Mucosa of descending colon (tissue), 3 donors: Measurements from ENCODE around the gene SLC15A3. TPM values are rescaled to one million over a fixed set of nuclear protein-coding genes. Genes with fewer than 3 reads are reported as not detected.

Experiments
- ATAC-seq: fragments of 200-7000 bp; cut with Tn5 transposase; one replicate; pipeline ENCODE4 v1.9.1; 2020; ENCODE audit warnings: mild to moderate bottlenecking, moderate library complexity
- DNase-seq, 3 donors: peaks; one replicate each; pipeline ENCODE4 v3.0.0-alpha.2; 2020
- H3K36me3 ChIP-seq: fragments of 200-600 bp; one replicate; pipeline ENCODE4 v1.8.0; 2021; ENCODE audit warnings: low read depth, mild to moderate bottlenecking
- H3K4me1 ChIP-seq: fragments of 200-600 bp; one replicate; pipeline ENCODE4 v1.8.0; 2021; ENCODE audit warnings: low read depth, mild to moderate bottlenecking
- H3K4me3 ChIP-seq: fragments of 200-600 bp; one replicate; pipeline ENCODE4 v1.8.0; 2021; ENCODE audit warnings: mild to moderate bottlenecking
- H3K9me3 ChIP-seq: fragments of 200-600 bp; one replicate; pipeline ENCODE4 v1.8.0; 2021; ENCODE audit warnings: mild to moderate bottlenecking
- CTCF ChIP-seq: fragments of 200-600 bp; IDR thresholded peaks from one replicate; pipeline ENCODE4 v1.8.0; 2022; ENCODE audit warnings: antibody characterized with exemption, mild to moderate bottlenecking
- intact Hi-C, 2 donors: fragments of 100-400 bp; cut with DNase I in 1 of 2; cut with micrococcal nuclease in 1 of 2; formaldehyde crosslinking; loops; one replicate each; pipeline versions ENCODE4 v1.11.0 to v1.11.1; 2022; cut with DNase I, micrococcal nuclease
- total RNA-seq, 3 donors: library from RNA; stranded (reverse); fragmentation: NEBNext Ultra II Directional in 2 of 3; extraction: Animal tissue kit (Norgen Biotek cat#: 25700) in 2 of 3; gene quantifications; one replicate each; pipeline versions ENCODE4 v1.2.1 to v1.2.4, GENCODE V29; 2021 to 2023
- donor health status: DM: no; HTN: no; CAD: no; lungs with moderate emphysema.
- donor health status: DM: no; HTN: no; CAD: no.
- donor health status: DM: no; HTN: yes; CAD: no.

The SLC15A3 gene
- total RNA-seq, 3 donors from 2014 or later, result 6.2 to 36.8 (median 18.4) TPM

- Histone ChIP-seq H3K36me3 (no peaks in the 10 kb centered on the region), H3K9me3 (no peaks in the 10 kb centered on the region), H3K4me3 (no peak overlapping the region), H3K4me1 (peaks cover 3% of the 10 kb centered on the region)
- TF ChIP-seq CTCF, result no peak
- intact Hi-C loops, result no loop called here
- ATAC-seq, result no peak
- no peak for DNase-seq
These were observed 12.1 kb downstream of the SLC15A3 start for GRCh38 chr11:60939855-60940254.

- no peaks in the 10 kb centered on the region for H3K36me3 ChIP-seq
- H3K9me3 ChIP-seq, result no peaks in the 10 kb centered on the region
- intact Hi-C loops, result no loop called here
- no peak for DNase-seq
- TF ChIP-seq CTCF, result no peak
- no peak for ATAC-seq
- H3K4me3 ChIP-seq, result no peak overlapping the region
- peaks cover 3% of the 10 kb centered on the region for H3K4me1 ChIP-seq
These were observed 12.7 kb downstream of the SLC15A3 start for GRCh38 chr11:60939301-60939700.

GRCh38 chr11:60938500-60938899 lies 13.5 kb downstream of the SLC15A3 start:
- Histone ChIP-seq H3K9me3 (no peaks in the 10 kb centered on the region), H3K36me3 (no peaks in the 10 kb centered on the region), H3K4me1 (peaks cover 2% of the 10 kb centered on the region), H3K4me3 (no peak overlapping the region)
- intact Hi-C loops, result no loop called here
- DNase-seq (no peak), ATAC-seq (no peak)
- no peak for TF ChIP-seq CTCF

- H3K9me3 ChIP-seq, result no peaks in the 10 kb centered on the region
- no peak for TF ChIP-seq CTCF
- ATAC-seq, result no peak
- H3K4me1 ChIP-seq, result no peaks in the 10 kb centered on the region
- DNase-seq, result no peak
- intact Hi-C loops, result no loop called here
- H3K36me3 ChIP-seq, result no peaks in the 10 kb centered on the region
- no peak overlapping the region for H3K4me3 ChIP-seq
These were observed 14.2 kb downstream of the SLC15A3 start for GRCh38 chr11:60937811-60938210.

GRCh38 chr11:60937144-60937527 lies 14.8 kb downstream of the SLC15A3 start:
- no peaks in the 10 kb centered on the region for H3K4me1 ChIP-seq
- DNase-seq (no peak), ATAC-seq (no peak)
- H3K36me3 ChIP-seq, result no peaks in the 10 kb centered on the region
- no peak overlapping the region for H3K4me3 ChIP-seq
- intact Hi-C loops, result no loop called here
- TF ChIP-seq CTCF, result no peak
- no peaks in the 10 kb centered on the region for H3K9me3 ChIP-seq

- Histone ChIP-seq H3K9me3 (no peaks in the 10 kb centered on the region), H3K4me3 (no peak overlapping the region), H3K4me1 (no peaks in the 10 kb centered on the region), H3K36me3 (no peaks in the 10 kb centered on the region)
- DNase-seq (no peak), ATAC-seq (no peak)
- intact Hi-C loops, result no loop called here
- no peak for TF ChIP-seq CTCF
These were observed 15.4 kb downstream of the SLC15A3 start for GRCh38 chr11:60936467-60937143.
